Left hindlimb (tissue), 1 donor: ENCODE measurements around the gene TTC23.
"Not testable (repeated sequence)": the region's sequence is repeated elsewhere in the genome, so short reads cannot be mapped to it uniquely, and the experiment has no call there.

Source experiments
- DNase-seq: peaks from one replicate; pipeline ENCODE4 v3.0.0-alpha.2; 2018

TTC23 gene

DNA sequence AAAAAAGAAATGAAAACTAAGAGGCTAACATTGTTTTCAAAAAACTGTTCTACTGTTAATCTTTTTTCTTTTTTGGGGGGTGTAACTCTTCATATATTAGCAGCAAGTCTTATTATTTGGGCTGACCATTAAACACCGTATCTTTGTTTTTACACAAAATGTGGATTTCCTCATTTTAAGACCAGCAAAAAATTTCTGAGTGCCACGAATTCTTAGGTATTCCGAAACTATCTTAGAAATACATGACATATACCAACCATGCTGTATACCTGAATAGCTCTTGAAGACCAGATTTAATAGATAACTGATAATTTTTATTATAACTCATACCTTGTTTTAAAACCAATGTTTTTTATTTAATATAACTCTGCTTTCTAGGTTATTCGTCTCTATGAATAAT, 620 bp upstream of the TTC23 start:
- DNase-seq: no peak

DNA sequence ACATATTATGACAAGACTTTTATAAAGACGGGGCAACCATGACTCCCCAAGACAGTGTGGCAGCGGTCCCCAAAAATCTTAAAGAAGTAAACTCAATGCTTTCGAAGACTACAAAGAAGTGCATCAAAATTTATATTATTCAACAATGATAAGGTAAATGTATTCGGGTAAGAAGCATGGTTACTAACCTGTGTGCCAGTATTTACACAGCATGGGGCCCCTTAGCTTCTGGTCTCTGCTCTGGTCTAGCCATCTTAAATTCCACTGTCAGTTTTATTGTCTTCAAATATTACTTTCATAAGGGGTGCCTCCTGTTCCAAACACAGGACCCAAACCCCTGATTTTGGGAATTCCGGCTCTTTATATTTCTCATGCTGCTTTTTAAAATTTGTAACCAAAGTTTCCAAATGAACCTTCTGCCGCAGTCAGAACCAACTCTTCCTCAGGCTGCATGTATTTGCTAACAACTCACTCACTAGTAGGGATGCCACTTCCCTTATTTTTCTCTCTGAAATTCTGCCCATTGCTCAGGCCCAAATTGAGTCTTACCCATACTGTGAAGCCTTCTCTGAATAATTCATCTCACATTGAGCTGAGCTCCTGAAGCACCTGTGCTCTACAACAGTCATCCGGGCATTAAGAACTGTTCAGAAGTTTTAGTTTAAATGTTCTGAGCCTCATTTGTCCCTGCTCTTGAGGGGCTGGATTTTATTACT, 1.2 kb downstream of the TTC23 start:
- no peak for DNase-seq

DNA sequence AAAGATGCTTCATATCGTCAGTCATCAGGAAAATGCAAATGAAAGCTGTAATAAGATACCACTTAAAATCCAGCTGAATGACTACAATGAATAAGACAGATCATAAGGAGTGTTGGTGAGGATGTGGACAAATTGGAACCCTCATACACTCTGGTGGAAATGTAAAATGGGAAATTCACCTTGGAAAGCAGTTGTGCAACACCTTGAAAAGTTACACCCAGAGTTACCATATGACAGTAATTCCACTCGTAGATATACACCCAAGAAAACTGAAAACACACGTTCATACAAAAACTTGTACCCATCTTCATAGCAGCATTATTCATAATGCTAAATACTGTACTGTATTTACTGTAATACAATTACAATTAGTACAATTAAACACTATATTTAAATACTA, 2.3 kb downstream of the TTC23 start:
- DNase-seq: no peak

GRCh38 chr15:99244306-99244705, 5.1 kb downstream of the TTC23 start:
- DNase-seq: no peak

DNA sequence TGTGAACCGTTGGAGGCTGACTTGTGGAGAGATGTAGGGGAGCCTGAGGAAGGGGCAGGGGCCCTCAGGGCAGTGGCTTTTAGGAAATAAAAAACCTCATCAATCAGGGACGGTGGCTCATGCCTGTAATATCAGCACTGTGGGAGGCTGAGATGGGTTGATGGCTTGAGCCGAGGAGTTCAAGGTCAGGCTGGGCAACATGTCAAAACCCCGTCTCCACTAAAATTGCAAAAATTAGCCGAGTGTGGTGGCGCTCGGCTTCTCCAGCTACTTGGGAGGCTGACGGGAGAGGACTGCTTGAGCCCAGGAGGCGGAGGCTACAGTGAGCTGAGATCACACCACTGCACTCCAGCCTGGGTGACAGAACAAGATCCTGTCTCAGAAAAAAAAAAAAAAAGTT, 7.6 kb downstream of the TTC23 start:
- no peak for DNase-seq

DNA sequence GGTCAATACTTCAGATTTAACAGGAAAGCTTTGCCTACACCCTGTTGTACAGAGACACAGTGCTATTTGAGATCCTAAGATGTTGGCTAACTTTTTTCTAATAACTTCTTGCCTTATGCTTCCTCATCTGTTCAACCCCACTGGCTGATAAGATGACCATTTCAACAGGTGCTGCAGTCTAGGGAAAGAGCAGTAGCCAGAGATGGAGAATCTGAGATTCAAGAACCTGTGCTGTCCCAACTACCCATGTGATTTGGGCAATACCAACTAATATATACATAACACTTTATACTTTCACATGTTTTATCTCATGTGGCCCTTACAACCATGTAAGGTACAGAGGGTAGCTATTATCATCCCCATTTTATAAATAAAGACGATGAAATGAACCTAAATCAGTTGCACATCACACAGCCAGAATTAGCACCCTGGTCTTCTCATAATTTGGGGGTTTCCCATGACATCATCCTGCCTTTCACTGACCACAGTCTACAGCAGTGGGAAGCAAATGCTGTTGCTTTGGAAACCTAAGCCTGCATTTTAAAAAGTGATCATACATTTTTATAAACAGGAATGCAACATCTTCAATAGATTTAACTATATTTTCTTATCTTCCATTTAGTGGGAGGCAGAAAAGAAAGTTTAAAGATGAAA, 9.7 kb downstream of the TTC23 start:
- DNase-seq: no peak

DNA sequence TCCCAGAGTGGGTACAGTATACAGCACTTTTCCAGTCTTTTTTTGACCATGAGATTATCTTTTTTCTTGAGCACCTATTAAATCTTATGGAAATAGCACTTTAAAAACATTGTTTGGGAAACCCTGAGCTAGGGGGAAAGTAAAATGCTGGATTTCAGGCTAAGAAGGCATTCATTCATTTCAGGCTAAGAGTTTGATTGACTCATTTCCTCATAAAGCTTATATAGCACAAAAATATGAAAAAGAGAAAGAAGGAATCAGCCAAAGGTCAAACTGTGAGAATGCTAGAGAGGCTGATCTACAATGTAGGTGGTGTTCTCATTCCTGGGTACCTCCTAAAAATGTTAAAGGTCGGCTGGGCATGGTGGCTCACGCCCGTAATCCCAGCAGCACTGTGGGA, 10.5 kb downstream of the TTC23 start:
- DNase-seq: no peak

GRCh38 chr15:99234160-99234559, 15.2 kb downstream of the TTC23 start:
- DNase-seq: not testable (repeated sequence)

DNA sequence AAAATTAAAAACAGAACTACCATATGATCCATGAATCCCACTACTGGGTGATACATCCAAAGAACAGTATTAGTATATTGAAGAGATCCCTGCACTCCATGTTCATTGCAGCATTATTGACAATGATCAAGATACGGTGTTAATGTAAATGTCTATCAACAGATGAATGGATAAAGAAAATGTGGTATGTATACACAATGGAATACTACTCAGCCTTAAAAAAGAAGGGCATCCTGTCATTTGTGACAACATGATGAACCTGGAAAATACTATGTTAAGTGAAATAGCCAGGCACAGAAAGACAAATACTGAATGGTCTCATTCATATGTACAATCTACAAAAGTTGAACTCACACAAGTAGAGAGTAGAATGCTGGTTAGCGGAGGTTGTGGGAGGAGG, 16.6 kb downstream of the TTC23 start:
- no peak for DNase-seq

GRCh38 chr15:99230867-99231266, 18.5 kb downstream of the TTC23 start:
- no peak for DNase-seq

GRCh38 chr15:99228120-99228770, 21.1 kb downstream of the TTC23 start:
- DNase-seq: no peak

DNA sequence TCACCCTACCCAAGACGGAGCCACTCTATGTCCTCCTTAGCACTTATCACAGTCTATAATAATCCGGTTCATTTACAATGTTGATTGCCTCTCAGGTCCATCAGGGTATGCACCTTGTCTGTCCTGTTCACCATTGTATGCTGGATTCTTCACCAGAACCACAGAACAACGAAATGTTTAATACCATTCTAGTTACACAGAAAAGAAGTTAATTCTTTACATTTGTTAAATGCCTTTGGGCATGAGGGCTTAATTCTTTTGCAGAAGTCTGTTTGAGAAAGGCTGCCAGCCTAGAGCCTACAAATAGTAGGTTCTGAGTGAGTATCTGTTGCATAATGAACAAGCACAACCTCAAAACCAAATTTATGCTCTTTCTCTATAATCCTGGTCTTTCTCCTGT, 22.6 kb downstream of the TTC23 start:
- no peak for DNase-seq

GRCh38 chr15:99224372-99225214, 24.8 kb downstream of the TTC23 start:
- DNase-seq: no peak

- peak; percentile 69 for DNase-seq
Measured at GRCh38 chr15:99213187-99213811, 36.1 kb downstream of the TTC23 start.

DNA sequence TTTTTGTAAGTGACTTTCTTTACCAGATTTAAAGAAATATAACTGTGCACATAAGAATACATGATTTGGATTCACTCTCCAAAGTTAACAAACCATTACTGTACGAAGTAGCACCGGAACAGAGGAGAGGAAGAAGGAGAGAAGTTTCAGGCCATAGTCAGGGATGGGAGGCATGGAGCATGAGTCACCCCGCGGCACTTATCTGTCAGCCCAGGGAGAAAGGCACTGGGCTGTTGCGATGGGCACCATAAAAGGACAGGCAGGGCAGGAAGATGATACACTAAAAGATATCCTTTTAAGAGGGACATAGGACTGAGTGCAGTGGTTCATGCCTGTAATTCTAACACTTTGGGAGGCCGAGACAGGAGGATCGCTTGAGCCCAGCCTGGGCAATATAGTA, 37.0 kb downstream of the TTC23 start:
- DNase-seq: no peak

- no peak for DNase-seq
Measured at GRCh38 chr15:99211926-99212325, 37.5 kb downstream of the TTC23 start.

DNA sequence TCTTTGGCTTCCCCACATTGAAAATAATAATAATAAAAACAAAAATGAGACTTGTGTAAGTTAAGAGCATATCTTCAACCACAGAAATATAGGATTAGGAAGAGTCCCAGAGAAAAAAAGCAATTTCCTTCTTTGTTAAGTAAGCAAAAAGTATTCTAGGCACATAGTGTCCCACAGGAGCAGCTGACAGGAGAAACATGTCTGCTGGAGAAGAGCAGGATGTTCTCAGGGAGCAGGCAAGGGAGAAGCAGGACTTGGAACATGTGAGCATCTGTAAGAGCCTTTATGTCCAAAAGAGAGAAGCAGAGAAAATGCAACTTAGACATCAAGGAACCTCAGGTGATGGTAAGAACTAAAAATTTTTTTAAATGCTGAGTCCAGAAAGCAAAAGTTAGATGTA, 39.0 kb downstream of the TTC23 start:
- no peak for DNase-seq

GRCh38 chr15:99209326-99209725, 40.1 kb downstream of the TTC23 start:
- DNase-seq: no peak

DNA sequence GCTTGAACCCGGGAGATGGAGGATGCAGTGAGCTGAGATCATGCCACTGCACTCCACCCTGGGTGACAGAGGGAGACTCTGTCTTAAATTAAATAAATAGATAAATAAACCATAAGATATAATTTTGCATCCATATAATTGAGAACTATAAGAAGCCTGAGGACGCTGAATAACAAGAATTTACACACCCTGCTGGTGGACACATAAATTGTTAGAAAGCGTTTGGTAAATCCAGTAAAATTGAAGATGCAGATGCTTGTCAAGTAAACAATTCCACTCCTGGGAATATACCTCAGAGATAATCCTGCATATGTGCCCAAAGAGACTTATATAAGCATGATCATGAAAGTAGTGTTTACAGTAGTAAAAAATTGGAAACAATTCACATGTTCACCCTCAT, 41.7 kb downstream of the TTC23 start:
- DNase-seq: no peak

DNA sequence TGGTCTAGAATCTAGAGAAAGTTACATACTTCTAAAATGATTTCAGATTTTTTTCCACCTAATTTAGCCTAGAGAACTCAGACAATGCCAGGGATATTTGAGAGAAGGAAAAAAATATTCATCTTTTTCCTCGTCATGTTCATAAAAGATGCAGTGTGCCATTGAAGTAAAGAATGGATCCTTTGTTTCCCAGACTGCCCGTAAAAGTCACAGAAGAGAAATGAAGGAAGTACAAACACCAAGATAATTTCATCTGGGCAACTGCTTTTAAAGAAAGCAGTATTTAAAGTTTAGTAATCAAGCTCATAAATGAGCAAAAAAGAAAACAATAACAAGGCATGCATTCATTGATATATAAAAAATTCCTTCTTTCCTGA, 47.2 kb downstream of the TTC23 start:
- no peak for DNase-seq

GRCh38 chr15:99201408-99202175, 47.8 kb downstream of the TTC23 start:
- DNase-seq: no peak

GRCh38 chr15:99197856-99198255, 51.5 kb downstream of the TTC23 start:
- DNase-seq: no peak
